LNCAP (cell line): ENCODE data around the gene LAD1.

ENCODE experiments used
- CTCF ChIP-seq: fragments of 450-650 bp; IDR thresholded peaks from 2 replicates; pipeline ENCODE4 v1.5.1; 2017; ENCODE audit warnings: mild to moderate bottlenecking

LAD1 gene

GRCh38 chr1:201397675-201398074 lies 1.4 kb downstream of the LAD1 start:
- no peak for TF ChIP-seq CTCF

- no peak for TF ChIP-seq CTCF
Observed at GRCh38 chr1:201396861-201397464, 2.2 kb downstream of the LAD1 start.

- no peak for TF ChIP-seq CTCF
Observed at GRCh38 chr1:201395936-201396335, 3.2 kb downstream of the LAD1 start.

- no peak for TF ChIP-seq CTCF
Observed at GRCh38 chr1:201394591-201394990, 4.5 kb downstream of the LAD1 start.

- no peak for TF ChIP-seq CTCF
Observed at GRCh38 chr1:201393076-201393475, 6.0 kb downstream of the LAD1 start.

GRCh38 chr1:201391651-201392511 lies 7.2 kb downstream of the LAD1 start:
- TF ChIP-seq CTCF = no peak

GRCh38 chr1:201391225-201391624 lies 7.9 kb downstream of the LAD1 start:
- no peak for TF ChIP-seq CTCF
